Endothelial cell of umbilical vein (primary cell): ENCODE results near the gene FUT8. TPM values are rescaled to one million over a fixed set of nuclear protein-coding genes. Genes with fewer than 3 reads are reported as not detected.

Experiments used
- BruUV-seq: library from RNA; stranded (reverse); fragments of 400-500 nt; replicated peaks from 2 replicates; lab custom pipeline; 2021; lab: Mats Ljungman, UMichigan
- CTCF ChIA-PET: fragments of 300-600, 350-600 bp; sonication (Branson Sonifier 250); formaldehyde crosslinking; loops from one replicate; lab custom pipeline; 2021; ENCODE audit warnings: antibody characterized with exemption, inconsistent platforms; lab: Charles Lee
- POLR2A ChIA-PET: fragments of 300-600, 350-600 bp; sonication (Branson Sonifier 250); formaldehyde crosslinking; loops from one replicate; lab custom pipeline; 2021; ENCODE audit warnings: antibody characterized with exemption, inconsistent platforms; lab: Charles Lee
- DNase-seq: peaks from one replicate; pipeline ENCODE4 v3.0.0-alpha.2; 2011; ENCODE audit warnings: low read depth, low spot score
- FAIRE-seq: peaks from 2 replicates; lab custom pipeline; 2011; peaks lifted over from hg19 to GRCh38; lab: Jason Lieb, UNC
- H2AFZ ChIP-seq: 2 replicates; pipeline ENCODE4 v1.6.0; 2012; ENCODE audit warnings: low read depth, low read length, control low read depth, inconsistent platforms
- H3K27ac ChIP-seq: 2 replicates; pipeline ENCODE4 v1.5.1; 2011; ENCODE audit warnings: low read depth, mild to moderate bottlenecking, control low read depth, low read length, moderate library complexity; ENCODE audit not compliant: insufficient read depth
- H3K27me3 ChIP-seq, 2 experiments: 2 replicates each; pipeline versions ENCODE4 v1.6.0 to v1.6.1; 2011; ENCODE audit warnings: low read length in 2 of 2, mixed read lengths in 1 of 2; ENCODE audit not compliant: control insufficient read depth in 2 of 2, insufficient read depth in 2 of 2
- H3K36me3 ChIP-seq, 2 experiments: 2 replicates in 1 of 2; 3 replicates in 1 of 2; pipeline ENCODE4 v1.5.1; 2011; ENCODE audit warnings: low read length in 2 of 2, mild to moderate bottlenecking in 1 of 2, moderate library complexity in 1 of 2; ENCODE audit not compliant: control insufficient read depth in 2 of 2, insufficient read depth in 2 of 2; ENCODE audit errors: extremely low read depth in 1 of 2
- H3K4me1 ChIP-seq: 3 replicates; pipeline ENCODE4 v1.5.1; 2011; ENCODE audit warnings: mild to moderate bottlenecking, low read length; ENCODE audit not compliant: control insufficient read depth, insufficient read depth; ENCODE audit errors: extremely low read depth
- H3K4me2 ChIP-seq: 2 replicates; pipeline ENCODE4 v1.6.1; 2011; ENCODE audit warnings: low read length, control low read depth, mixed read lengths; ENCODE audit not compliant: insufficient read depth
- H3K4me3 ChIP-seq, 3 experiments: fragments of 200-600 bp in 1 of 3; sonication (generic), shearing (Covaris generic) in 1 of 3; replicated peaks in 1 of 3; 2 replicates each; pipeline ENCODE4 v1.5.1; 2011 to 2016; ENCODE audit warnings: control low read depth in 3 of 3, low read length in 3 of 3, mild to moderate bottlenecking in 2 of 3, inconsistent platforms in 1 of 3, low read depth in 1 of 3, moderate library complexity in 1 of 3; ENCODE audit not compliant: insufficient read depth in 1 of 3
- H3K79me2 ChIP-seq: 2 replicates; pipeline ENCODE4 v1.6.0; 2012; ENCODE audit warnings: low read length, inconsistent platforms; ENCODE audit not compliant: control insufficient read depth, insufficient read depth
- H3K9ac ChIP-seq: replicated peaks from 2 replicates; pipeline ENCODE3; 2011; ENCODE audit warnings: low read length, control low read depth; ENCODE audit not compliant: insufficient read depth; ENCODE audit errors: extremely low read depth
- H3K9me1 ChIP-seq: replicated peaks from 3 replicates; pipeline ENCODE4 v1.6.0; 2011; ENCODE audit warnings: mild to moderate bottlenecking, low read length; ENCODE audit not compliant: control insufficient read depth, insufficient read depth; ENCODE audit errors: extremely low read depth
- H3K9me3 ChIP-seq: replicated peaks from 2 replicates; pipeline ENCODE4 v1.5.1; 2012; ENCODE audit warnings: low read length, inconsistent platforms; ENCODE audit not compliant: control insufficient read depth, insufficient read depth
- H4K20me1 ChIP-seq: replicated peaks from 2 replicates; pipeline ENCODE3; 2011; ENCODE audit warnings: mild to moderate bottlenecking, low read length; ENCODE audit not compliant: control insufficient read depth, insufficient read depth; ENCODE audit errors: extremely low read depth
- FOS ChIP-seq: IDR thresholded peaks from 2 replicates; pipeline ENCODE4 v1.6.1; 2011; ENCODE audit warnings: mild to moderate bottlenecking, low read length, moderate library complexity, borderline replicate concordance; ENCODE audit not compliant: insufficient read depth
- GATA2 ChIP-seq: IDR thresholded peaks from 2 replicates; pipeline ENCODE4 v1.7.0; 2011; ENCODE audit warnings: low read depth, mild to moderate bottlenecking, moderate library complexity, mixed read lengths, low read length; ENCODE audit not compliant: insufficient read length, insufficient read depth
- JUN ChIP-seq: IDR thresholded peaks from 2 replicates; pipeline ENCODE4 v1.6.1; 2011; ENCODE audit warnings: borderline replicate concordance, low read depth; ENCODE audit not compliant: insufficient read length, insufficient read depth
- MYC ChIP-seq: IDR thresholded peaks from one replicate; pipeline ENCODE4 v1.6.1; 2011; ENCODE audit warnings: mild to moderate bottlenecking, low read depth, low read length
- dilution Hi-C: fragments of 300-500 bp; cut with MboI; formaldehyde crosslinking; loops from one replicate; pipeline ENCODE4 v1.15.0; 2019; ENCODE audit warnings: low sequenced_read_pairs; ENCODE audit not compliant: extremely low pct_ligation_motif_present
- intact Hi-C: fragments of 100-400 bp; cut with micrococcal nuclease; formaldehyde crosslinking; loops from one replicate; pipeline ENCODE4 v1.10.0; 2022
- polyA plus RNA-seq, 4 experiments: library from polyadenylated mRNA; depleted of rRNA in 3 of 4; stranded (reverse) in 3 of 4; unstranded in 1 of 4; fragments of >200 nt; gene quantifications; 2 replicates each; pipeline versions ENCODE4 v1.2.1 to v1.2.3, GENCODE V29; 2011 to 2012; ENCODE audit warnings: missing spikeins in 1 of 4
- total RNA-seq: library from RNA; stranded (reverse); gene quantifications from 2 replicates; pipeline ENCODE4 v1.2.3, GENCODE V29; 2021
- TF ChIP-seq, protein P1 (sequence below), 2 donors: IDR thresholded peaks; 1 replicate in 1 of 2; 2 replicates in 1 of 2; pipeline ENCODE4 v1.5.1; 2011; ENCODE audit warnings: low read length in 2 of 2, mild to moderate bottlenecking in 2 of 2, moderate library complexity in 2 of 2, control low read depth in 1 of 2, inconsistent platforms in 1 of 2, low read depth in 1 of 2; ENCODE audit not compliant: insufficient read depth in 1 of 2; ENCODE audit errors: extremely low read depth in 1 of 2
- TF ChIP-seq, protein P2 (sequence below): IDR thresholded peaks from 2 replicates; pipeline ENCODE4 v1.6.1; 2011; ENCODE audit not compliant: insufficient read depth, insufficient read length

The FUT8 gene
- total and polyA plus RNA-seq, 2 donors (not counting 3 experiments of a cell fraction or from before 2014, with no cell fraction given), result 16.7 to 38.8 TPM

DNA sequence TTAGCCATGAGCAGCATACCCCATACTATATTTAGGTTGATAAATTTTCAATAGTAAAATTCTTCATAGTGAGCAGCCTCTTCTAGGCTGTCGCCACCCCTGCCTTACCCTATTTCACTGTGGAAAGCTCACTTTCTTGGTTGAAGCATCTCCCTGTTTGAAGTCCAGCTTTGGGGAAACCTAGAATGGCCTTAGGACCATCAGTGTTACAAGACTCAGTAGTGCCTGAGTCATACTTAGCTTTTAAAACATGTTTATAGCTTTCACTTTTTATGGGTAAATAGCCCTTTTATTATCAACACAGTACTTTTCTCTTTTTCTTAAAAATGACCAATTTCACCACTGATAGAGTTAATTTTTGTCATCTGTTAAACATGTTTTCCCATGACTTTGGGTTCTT is 37.1 kb downstream of the FUT8 start:
- no peak for DNase-seq
- POLR2A ChIA-PET, result no interaction called here
- Histone ChIP-seq H3K36me3 (no peaks in the 10 kb centered on the region), H3K27ac (no peak overlapping the region), H3K27me3 (no peaks in the 10 kb centered on the region), H3K4me3 (no peak overlapping the region), H4K20me1 (peaks cover 3% of the 10 kb centered on the region), H3K79me2 (peaks cover 42% of the 10 kb centered on the region), H3K9me3 (no peaks in the 10 kb centered on the region), H3K9me1 (no peaks in the 10 kb centered on the region), H3K4me1 (peaks cover 8% of the 10 kb centered on the region), H3K4me2 (no peak overlapping the region), H2AFZ (no peak overlapping the region), H3K9ac (no peak overlapping the region)
- TF ChIP-seq JUN (no peak), GATA2 (no peak), MYC (no peak), FOS (no peak)
- TF ChIP-seq, protein P1, sequence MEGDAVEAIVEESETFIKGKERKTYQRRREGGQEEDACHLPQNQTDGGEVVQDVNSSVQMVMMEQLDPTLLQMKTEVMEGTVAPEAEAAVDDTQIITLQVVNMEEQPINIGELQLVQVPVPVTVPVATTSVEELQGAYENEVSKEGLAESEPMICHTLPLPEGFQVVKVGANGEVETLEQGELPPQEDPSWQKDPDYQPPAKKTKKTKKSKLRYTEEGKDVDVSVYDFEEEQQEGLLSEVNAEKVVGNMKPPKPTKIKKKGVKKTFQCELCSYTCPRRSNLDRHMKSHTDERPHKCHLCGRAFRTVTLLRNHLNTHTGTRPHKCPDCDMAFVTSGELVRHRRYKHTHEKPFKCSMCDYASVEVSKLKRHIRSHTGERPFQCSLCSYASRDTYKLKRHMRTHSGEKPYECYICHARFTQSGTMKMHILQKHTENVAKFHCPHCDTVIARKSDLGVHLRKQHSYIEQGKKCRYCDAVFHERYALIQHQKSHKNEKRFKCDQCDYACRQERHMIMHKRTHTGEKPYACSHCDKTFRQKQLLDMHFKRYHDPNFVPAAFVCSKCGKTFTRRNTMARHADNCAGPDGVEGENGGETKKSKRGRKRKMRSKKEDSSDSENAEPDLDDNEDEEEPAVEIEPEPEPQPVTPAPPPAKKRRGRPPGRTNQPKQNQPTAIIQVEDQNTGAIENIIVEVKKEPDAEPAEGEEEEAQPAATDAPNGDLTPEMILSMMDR (IDR thresholded peaks at IDR 0.05; ENCODE audit: extremely low read depth in 1 of 2, insufficient read depth in 1 of 2, low read depth in 1 of 2, low read length in 2 of 2), result no peak
- TF ChIP-seq, protein P2, sequence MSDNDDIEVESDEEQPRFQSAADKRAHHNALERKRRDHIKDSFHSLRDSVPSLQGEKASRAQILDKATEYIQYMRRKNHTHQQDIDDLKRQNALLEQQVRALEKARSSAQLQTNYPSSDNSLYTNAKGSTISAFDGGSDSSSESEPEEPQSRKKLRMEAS, result no peak
- dilution Hi-C loops, result no loop called here
- no TSS peak for BruUV-seq
- intact Hi-C loops, result no loop called here
- CTCF ChIA-PET, result interaction anchor here (2.6 to 2.8 kb wide), 2 partner anchors 11 to 34 kb away, joined by 6 to 10 read pairs; no protein-coding TSS in a partner anchor
- no peak for FAIRE-seq
